Esophagus mucosa (tissue), 1 donor: ENCODE measurements around the gene ACOT9. TPM values are rescaled to one million over a fixed set of nuclear protein-coding genes. Genes with fewer than 3 reads are reported as not detected.
"Not testable (repeated sequence)": the region's sequence is repeated elsewhere in the genome, so short reads cannot be mapped to it uniquely, and the experiment has no call there.

ENCODE experiments used
- ATAC-seq: fragments of 200-7000 bp; cut with Tn5 transposase; one replicate; pipeline ENCODE4 v1.9.1; 2020
- total RNA-seq: library from RNA; stranded (reverse); gene quantifications from one replicate; pipeline ENCODE4 v1.2.4, GENCODE V29; 2023
- donor health status: DM: yes; HTN: yes; CAD: no.

Gene ACOT9
- total RNA-seq, 1 donor from 2014 or later, result 7.2 TPM

DNA sequence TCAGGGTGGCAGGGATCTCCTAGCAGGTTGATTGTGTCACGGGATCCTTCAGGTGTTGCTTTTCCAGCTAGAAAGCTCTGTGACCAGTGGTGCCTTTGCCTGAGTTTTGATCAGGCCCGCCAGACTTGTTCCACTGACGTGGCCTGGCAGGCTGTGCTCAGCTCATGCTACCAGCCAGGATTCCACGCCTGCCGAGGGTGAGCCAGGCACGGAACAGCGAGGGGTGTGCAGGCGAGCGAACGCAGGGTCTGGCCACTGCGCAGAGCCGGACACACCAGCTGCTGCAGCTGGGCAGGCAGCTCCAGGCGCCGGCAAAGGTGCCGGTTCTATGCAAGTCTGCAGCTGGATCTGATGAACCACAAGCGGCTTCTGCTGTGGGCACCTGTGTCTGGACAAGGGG, 22.8 kb upstream of the ACOT9 start:
- peak; percentile 51 for ATAC-seq

DNA sequence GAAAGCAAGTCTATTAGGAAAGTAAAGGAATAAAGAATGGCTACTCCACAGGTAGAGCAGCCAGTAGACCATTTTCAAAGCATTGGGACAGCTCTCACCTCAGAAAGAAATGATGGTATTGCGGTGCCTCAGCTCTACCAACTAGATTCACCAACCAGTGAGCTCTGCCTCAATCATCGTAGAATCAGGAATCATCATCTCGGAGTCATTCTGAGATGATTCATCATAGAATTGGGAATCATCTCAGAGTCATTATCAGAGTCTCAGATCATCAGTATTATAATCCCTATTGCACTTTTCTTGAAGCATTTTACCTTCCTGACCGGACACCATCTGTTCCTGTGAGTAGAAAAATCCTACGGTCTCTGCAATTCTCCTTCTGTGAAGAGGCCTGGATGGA, 22.4 kb upstream of the ACOT9 start:
- ATAC-seq, result no peak

DNA sequence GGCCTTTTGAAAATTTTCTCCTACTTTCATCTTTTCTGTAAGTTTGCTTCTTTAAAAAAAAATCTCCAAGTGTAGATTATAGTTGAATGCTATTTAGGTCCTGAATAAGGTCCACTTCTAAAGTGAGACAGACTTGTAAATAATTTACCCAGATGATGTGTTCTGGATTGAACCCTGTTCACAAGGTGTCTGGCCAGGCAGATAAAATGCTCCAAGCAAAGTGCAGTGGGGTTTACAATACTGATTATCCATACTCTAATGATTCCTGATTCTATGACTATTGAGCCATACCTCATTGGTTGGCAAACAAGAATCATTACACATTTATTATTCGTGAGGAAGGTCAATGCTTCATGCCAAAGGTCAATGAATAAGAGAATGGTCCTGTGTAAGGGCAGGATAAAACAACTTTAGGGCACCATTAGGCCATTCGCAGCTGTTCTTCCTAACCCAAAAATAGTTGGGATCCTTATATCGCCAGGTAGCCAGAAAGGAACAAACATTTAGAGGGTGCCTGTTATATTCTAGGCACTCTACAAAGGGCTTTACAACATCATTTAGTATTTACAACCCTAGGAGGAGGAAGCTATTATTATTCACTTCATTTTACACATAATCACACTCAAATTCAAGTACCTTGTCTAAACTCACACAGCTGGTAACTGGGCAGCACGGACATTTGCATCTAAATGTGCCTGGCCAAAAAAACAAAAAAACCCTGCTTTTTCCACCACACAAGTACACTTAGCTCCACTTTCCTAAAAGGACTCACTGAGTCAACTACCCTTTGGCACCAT, 21.3 kb upstream of the ACOT9 start:
- no peak for ATAC-seq

DNA sequence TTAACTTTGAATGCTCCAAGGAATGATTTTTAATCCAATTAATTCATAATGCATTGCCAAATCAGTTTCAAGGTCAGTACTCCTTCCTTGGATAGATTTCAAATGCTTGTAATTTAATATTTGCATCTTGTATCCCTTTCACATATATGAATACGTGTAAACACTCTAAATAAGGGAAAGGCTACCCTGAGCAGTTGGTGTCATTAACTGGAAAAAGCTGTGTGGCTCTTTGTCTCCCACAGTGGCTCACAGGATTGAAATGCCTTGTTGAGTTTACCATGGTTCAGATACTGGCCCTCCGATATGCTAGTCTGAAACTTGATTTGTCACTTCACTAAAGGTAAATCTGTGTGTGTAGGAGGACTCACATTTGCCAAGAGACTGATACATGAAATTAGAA, 16.7 kb upstream of the ACOT9 start:
- no peak for ATAC-seq

DNA sequence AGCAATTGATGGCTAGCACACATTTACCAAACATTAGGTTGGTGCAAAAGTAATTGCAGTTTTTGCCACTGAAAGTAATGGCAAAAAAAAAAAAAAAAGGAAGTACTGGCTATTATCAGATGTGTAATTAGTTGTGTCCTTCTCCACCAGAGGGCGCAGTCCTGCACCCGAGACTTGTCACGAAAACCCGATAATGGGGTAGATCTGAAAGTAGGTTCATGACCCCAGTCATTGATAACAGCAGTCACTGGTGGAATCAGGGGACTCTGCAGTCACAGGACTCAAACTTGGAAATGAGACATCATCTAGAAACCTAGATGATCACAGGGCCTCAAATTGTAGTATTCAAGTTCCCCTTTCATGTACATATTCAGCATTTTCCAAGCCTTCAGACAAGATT, 13.1 kb upstream of the ACOT9 start:
- ATAC-seq, result no peak

DNA sequence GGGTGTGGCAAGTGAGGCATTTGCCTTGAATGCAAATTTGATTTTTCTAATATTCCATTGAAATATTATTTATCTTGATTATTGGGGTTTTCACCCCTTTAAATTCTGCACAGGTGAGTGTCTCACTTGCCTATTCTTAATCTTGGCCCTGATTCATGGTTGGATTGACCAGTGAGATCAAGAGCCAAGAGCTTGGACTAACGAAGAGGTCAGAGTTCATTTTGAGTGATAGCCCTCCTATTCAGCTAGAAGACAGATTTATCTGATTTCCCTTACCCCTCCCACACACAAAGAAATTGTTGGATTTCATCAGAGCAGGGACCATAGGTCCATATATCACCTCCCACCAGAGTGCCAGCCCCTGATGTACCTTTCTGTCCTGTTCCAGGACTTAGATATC, 11.6 kb upstream of the ACOT9 start:
- ATAC-seq, result no peak

DNA sequence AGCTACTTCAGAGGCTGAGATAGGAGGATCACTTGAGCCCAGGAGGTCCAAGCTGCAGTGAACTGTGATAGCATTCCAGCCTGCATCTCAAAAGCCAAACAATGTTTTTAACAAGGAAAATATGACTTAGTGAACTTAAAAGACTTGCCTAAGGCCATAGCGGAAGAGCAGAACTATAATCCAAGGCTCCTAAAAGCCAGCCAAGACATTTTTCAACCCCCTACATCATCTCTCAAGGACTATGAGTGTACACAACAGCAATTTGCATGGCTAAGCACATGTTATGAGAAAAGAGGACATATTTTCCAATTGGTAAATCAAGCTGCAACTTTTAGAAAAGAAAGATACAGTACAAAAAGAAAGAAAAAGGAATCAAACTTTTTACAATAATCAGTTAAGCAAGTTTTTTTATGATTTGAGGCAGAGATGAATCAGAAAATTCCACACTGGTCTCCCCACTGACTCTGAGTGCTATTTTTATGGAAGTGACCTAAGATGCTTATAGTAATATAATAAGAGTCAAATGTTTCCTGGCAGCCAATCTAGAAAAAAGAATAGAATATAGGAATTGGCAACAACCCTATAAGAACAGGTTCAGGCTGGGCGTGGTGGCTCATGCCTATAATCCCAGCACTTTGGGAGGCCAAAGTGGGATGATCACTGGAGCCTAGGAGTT, 9.8 kb upstream of the ACOT9 start:
- ATAC-seq, result no peak

DNA sequence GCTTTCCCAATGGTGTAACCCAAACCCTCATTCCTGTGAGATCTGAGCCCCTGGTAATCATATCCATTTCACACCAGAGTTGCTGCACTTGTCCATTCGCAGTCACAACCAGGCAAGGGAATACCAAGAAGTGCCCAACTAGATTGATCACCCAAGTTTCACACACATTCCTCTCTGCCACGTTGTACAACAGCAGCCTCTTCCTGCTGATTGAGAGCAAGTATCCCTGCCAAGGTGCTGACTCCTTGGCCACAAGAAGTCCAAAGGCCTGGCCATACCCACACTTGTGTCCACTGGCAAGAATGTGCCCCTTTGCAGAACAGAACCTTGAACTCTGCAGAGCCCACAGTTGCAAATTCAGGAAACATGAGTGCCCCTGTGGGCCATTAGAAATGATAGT, 6.5 kb upstream of the ACOT9 start:
- ATAC-seq, result no peak

DNA sequence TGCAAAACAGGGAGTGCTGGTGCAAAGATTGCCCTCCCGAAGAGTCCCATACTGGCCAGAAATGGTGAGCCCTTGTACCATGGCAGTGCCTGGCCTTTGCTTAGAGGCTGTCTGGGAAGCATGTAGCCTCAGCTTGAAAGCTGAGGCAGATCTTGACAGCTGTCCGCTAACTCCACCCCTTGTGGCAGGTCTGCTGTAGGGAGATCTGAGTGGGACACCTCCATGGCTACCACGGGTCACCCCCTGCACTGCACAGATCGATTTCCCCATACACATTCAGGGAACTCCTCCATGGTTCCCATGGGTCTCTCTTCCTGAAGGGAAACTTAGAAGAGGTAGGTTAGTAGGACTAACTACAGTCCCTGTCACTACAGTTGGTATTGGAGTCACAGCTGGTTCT, 6.1 kb upstream of the ACOT9 start:
- no peak for ATAC-seq

DNA sequence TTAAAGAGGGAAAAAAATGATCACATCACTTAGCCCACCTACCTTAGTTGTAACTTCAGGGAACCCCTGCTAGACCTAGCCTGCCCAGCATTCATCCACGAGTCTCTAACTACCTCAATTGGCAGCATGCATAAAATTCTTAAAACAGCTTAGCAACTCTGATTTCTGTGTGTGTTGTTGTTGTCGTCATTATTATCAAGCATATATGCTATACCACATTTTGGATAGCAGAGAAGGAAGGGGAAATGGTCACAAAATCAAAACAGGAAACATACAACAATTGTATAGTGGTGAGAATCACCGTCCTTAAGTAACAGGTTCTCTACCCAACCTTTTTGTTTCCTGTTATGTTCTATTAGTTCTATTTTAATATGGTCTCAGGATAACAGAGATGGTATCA, 2.7 kb upstream of the ACOT9 start:
- ATAC-seq, result no peak

DNA sequence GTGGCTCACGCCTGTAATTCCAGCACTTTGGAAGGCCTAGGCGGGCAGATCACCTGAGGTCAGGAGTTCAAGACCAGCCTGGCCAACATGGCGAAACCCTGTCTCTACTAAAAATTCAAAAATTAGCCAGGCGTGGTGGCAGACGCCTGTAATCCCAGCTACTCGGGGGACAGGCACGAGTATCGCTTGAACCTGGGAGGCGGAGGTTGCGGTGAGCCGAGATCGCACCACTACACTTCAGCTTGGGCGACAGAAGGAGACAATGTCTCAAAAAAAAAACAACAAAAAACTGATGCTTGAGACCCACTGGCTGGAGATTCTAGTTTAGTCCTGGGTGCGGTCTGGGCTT, 521 bp upstream of the ACOT9 start:
- ATAC-seq, result not testable (repeated sequence)

DNA sequence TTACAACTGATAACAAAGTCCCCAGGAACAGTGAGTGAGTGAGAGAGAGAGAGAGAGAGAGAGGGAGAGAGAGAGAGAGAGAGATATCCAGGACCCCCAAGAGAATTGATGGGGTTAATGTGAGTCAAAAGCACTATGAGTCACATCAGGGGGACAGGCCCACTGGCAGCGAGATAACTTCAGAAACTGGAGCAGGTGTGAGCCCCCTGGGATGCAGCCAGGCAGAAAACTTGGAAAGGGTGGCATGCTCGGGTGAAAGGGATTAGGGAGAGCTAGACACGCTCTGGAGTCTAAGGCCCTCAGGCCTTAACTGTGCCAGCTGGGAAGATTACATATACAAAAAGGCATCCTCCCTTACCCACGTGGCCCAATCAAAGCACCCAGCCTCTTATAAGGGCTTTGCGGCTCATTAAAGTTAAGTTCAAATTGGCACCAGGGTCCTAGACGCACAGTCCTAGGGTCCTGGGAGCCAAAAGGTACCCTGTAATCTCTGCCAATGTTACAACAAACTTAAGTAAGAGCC, 841 bp downstream of the ACOT9 start:
- ATAC-seq, result peak; percentile 83

DNA sequence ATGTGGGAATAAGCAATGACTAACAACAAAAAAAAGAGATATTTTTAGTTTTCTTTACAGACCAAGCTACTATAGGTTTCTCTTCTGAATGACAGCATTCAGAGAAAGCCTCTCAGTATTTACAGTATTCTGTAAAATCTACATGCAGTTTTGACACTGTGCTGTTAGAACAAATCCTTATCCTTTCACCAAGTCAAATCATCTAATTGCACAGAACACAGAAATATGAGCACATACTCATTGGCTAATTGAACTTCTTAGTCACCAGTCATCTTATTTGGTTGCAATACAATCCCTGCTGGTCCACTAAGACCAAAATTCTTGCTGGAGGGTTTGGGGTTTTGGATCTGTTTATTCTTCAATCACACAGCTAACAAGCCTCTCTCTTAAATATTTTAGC, 5.7 kb downstream of the ACOT9 start:
- ATAC-seq, result no peak

DNA sequence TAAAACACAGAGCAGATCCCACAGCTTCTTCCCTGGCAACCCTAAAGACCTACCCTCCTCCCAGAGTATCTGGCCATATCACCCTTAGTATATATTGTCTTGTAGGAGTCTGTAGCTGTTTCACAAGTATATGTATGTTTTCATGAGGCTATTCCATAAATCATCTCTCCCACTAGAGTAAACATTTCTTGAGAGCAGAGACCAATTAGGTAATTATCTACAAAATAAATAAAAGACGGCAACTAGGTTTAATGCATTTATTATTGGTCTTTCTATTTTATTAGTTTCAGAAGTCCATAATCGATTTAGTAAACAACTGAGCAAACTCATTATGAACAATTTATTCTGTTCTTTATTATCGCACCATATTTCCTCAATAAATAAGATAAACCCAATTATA, 7.0 kb downstream of the ACOT9 start:
- no peak for ATAC-seq

DNA sequence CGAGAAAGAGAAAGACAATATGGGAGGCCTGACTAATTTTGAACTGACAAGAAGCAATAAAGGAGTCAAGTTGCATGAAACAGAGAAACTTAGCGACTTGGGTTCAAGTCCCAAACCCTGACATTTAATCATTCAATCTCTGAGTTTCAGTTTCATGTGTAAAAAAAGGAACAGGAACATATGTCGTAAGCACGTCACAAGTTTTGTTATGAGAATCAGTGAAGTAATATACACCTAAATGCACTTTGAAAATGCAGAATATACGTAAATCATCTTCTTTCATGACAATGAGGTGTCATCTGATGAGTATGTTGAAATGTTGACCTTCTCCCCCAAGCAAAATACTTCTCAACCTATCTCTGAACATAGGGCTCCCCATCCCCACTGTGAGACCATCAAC, 10.4 kb downstream of the ACOT9 start:
- ATAC-seq, result no peak

DNA sequence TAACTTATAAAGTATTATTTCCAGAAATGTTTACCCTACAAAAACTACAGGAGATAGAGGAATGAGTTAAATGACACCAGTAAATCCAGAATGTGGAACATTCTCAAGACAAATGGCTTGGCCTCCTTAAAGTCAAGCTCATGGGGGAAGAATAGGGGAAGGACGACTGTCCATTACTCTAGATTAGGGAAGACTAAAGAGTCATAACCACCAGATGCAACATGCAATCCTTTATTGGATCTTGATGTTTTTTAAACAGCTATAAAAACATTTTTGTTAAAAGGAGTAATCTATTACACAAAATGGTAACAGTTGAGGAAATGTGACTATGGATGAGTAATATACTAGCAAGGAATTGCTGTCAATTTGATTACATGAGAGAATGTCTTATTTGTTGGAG, 11.1 kb downstream of the ACOT9 start:
- no peak for ATAC-seq

DNA sequence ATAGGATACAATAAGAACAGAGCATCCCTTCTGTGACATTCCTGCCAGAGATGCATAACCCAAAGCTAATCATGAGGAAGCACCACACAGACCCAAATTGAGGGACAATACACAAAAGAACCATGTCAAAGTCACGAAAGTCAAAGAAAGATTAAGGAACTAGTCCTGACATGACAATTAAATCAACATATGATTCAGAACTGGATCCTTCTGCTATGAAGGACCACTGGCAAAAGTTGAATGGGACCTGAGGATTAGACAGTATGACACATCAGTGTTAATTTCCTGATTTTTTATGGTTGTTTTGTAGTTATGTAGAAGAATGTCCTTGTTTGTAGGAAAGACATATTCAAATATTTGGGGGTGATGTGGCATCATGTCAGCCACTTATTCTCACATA, 13.9 kb downstream of the ACOT9 start:
- ATAC-seq, result peak; percentile 51

DNA sequence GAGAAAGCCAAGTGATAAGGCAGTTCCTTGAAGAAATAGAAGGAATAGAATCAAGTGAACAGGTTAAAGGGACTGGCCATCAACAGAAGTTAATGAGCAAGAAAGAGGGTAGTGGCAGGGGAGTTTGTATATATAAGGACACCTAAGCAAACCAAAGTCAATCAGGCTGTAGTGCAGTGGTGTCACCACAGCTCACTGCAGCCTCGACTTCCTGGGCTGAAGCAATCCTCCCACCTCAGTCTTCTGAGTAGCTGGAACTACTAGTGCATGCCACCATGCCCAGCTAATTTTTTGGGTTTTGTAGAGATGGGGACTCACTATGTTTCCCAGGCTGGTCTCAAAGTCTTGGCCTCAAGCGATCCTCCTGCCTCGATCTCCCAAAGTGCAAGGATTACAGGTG, 15.9 kb downstream of the ACOT9 start:
- no peak for ATAC-seq

DNA sequence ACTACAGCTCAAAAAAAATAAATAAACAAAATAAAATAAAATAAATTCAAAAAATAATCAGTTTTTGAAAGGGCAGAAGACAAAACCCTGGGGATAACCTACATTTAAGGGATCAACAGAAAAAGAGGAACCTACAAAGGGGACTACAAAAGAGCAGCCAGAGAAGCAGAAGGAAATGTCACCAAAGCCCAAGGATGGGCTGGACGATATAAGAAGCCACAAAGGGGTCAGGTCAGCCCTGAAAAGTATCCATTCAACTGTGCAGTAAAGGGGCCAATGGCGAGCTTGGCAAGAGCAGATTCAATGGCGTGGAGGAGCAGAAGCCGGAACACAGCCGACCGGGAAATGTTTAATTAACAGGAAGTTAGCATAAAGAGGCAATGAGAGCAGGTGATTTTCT, 16.9 kb downstream of the ACOT9 start:
- ATAC-seq, result no peak

DNA sequence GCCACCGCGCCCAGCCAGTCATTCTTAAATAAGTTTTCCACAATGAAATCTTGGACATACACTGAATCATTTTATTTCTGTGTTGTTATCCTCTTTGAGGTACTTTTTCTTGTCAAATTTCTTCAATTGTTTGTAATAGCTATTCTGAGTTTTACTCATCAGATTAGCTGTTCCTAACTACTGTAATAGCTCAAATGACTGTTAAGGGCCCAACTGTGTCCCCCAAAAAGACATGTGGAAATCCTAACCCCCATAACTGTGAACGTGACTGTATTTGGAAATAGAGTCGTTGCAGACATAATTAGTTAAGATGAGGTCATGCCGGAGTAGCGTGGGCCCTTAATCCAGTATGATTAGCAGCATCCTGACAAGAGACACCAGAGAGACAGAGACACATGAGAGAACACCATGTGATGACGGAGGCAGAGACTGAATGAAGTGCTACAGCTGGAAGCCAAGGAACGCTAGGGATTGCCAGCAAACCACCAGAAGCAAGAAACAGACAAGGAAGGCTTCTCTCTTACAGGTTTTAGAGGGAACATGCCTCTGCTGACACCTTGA, 22.9 kb downstream of the ACOT9 start:
- no peak for ATAC-seq

DNA sequence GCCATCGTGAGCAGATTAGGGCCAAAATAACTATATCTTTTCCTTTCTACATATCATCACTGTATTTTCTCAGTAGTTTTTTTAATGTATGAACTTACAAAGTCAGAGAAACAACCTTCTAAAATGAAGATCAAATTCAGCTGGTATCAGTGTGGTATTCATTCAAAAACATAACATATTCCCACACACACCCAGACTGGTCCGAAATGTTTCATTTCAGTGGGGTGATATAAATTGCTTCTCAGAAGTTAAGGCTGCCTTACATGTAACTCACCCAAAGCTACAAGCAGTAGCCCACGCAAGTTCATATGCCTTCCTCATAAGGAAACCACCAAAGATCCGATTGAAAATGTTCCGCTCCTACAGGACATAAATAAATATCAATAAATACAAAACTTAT, 37.8 kb downstream of the ACOT9 start:
- ATAC-seq, result no peak

DNA sequence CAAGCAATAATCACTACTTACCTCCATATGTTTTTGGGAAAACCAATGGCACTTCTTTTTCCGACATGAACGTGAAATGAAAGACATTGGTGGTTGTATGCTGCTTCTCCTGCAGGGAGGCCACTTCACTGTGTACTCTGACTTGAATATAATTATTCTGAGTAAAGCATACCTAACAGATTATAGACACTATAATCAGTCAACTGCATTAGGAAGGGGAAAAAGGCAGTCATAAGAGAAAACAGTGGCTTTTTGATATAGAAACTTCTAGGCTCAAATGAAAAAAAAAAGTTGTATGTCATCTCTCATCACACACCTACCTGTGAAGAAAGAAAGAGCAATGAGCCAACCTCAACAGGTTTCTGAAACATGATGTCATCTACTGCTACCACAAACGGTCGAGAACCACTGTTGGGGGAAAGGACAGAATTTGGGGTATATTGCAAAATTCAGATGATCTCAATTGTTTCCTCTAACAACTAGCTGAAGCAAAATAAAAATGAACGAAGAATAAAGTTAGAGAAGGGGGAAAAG, 38.3 kb downstream of the ACOT9 start:
- ATAC-seq, result no peak

DNA sequence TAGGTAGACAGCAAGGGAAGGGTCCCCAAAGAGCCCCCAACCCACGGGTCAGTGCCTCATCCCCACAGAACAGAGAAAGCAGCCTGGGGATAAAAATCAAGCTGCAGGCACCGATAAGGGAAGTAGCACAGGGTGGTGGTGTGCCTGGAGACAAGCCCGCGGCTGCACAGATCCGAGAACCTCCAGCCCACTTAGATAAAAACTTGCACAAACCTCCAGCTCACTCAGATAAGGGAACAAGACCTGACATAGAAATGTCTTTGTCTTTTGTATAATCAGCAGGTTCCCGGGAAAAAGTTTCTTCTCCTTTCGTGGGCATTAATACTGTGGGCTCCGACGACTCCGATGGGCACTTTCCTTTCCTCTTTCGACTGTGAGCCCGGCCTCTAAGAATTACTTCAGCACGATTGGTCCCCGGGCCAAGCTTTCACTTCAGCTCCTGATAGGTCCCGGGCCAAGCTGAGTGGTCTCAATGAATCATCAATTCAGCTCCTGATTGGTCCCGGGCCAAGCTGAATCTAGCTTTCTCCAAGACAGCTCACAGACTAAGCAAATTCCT, 43.4 kb downstream of the ACOT9 start:
- no peak for ATAC-seq

DNA sequence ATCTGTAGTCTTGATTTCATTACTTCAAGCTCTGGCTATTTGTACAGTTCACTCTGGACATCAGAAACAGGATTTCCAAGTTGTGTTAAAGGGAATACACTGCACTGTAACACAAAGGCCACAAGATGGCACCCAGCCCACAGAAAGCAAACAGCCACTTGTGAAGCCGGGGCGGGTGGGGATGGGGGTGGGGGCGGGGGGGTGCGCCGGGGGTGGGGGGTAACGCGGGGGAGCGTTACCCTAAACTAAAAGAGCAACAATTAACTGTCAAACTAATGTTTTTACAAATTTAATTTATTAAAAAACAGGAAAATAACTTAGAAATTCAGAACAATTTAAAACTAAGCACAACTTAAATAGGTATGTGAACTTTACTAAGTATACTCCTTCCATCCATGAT, 48.5 kb downstream of the ACOT9 start:
- peak; percentile 53 for ATAC-seq
